ENCODE results near the gene KCNA10. TPM values are rescaled to one million over a fixed set of nuclear protein-coding genes. Genes with fewer than 3 reads are reported as not detected.
"Not testable (repeated sequence)": the region's sequence is repeated elsewhere in the genome, so short reads cannot be mapped to it uniquely, and the experiment has no call there.

The KCNA10 gene
- polyA plus RNA-seq, 3 donors: not detected

DNA sequence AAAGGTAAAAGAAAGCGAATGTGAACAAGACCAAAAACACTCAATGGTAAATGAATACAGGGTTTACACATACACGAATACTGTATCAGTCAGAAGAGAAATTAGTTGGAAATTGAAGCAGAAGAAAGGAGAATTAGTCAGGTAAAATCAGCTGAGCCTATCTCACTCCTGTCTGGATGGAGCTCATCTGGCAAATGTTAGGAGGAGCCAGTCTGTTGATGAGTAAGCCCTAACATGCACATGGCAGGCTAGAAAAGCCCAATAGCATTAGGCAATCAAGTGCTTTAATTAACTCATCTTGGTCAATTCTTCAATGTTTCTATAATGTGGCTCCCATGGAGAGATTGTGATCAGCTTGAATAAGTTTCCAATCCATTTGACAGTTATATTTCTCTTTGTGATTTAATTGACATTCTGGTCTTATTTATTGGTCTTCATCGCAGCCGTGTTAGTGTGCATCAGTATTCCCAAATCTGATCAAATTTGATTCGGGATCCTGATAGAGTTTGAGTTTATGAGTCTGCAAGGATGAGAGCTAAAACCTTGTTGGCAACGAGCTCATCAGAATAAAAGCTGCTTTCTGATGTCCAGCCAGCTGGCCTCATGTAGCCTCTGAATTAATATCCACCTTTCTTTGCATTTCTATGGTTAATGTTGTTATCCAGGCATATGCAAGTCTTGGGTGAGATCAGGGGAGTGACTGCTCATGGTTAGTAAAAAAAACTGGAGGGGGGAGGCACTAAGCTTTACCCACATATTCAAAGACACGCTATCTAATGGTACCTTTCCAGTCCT is 22.1 kb upstream of the KCNA10 start:
- DNase-seq (ENCODE audit: extremely low read depth in 1 of 11, low read depth in 9 of 11, low spot score in 4 of 11): no peak

- no peak for DNase-seq (ENCODE audit: extremely low read depth in 1 of 11, low read depth in 9 of 11, low spot score in 4 of 11)
Observed at GRCh38 chr1:110538921-110539320, 19.9 kb upstream of the KCNA10 start.

DNA sequence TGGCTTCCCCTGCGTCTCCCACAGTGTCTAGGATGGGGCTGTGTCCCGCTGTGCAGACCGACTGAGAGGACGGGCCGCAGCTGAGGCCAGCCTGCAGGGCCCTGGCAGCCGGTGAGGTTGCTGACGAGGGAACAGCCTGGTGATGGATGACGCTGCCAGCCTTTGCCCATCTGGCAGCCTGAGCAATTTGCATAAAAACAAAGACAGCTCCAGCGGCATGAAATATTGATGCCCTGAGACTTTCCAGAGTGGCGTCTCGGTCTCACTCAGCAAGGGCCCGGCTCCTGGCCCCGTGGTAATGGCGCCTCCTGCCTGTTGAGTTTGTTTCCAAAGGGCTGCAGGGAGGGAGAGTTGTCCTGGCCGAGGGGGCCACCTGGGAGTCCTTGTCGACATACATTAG is 19.1 kb upstream of the KCNA10 start:
- no peak for DNase-seq (ENCODE audit: extremely low read depth in 1 of 11, low read depth in 9 of 11, low spot score in 4 of 11)

GRCh38 chr1:110535985-110536384 is 17.0 kb upstream of the KCNA10 start:
- DNase-seq (ENCODE audit: extremely low read depth in 1 of 11, low read depth in 9 of 11, low spot score in 4 of 11): no peak

DNA sequence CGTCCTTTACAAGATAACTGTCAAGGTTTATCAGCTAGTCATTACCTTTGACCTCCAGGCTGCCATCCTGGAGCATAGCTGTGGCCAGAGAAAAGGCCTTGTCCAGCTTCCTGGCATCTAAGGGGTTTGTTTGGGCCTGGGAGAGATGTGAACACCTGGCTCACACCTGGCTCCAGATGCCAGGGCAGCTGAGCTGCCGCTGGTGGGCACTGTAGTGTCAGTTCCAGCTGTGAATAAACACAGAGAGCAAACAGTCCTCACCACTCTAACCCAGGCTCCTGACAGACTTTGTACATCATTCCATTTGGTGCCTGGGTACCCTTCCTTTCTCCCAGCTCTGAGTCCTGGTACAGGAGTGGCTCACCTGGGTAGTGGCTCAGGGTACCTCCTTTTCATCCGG is 14.3 kb upstream of the KCNA10 start:
- DNase-seq (ENCODE audit: extremely low read depth in 1 of 11, low read depth in 9 of 11, low spot score in 4 of 11): no peak

- DNase-seq (ENCODE audit: extremely low read depth in 1 of 11, low read depth in 9 of 11, low spot score in 4 of 11): no peak
Observed at GRCh38 chr1:110529011-110529410, 10.0 kb upstream of the KCNA10 start.

DNA sequence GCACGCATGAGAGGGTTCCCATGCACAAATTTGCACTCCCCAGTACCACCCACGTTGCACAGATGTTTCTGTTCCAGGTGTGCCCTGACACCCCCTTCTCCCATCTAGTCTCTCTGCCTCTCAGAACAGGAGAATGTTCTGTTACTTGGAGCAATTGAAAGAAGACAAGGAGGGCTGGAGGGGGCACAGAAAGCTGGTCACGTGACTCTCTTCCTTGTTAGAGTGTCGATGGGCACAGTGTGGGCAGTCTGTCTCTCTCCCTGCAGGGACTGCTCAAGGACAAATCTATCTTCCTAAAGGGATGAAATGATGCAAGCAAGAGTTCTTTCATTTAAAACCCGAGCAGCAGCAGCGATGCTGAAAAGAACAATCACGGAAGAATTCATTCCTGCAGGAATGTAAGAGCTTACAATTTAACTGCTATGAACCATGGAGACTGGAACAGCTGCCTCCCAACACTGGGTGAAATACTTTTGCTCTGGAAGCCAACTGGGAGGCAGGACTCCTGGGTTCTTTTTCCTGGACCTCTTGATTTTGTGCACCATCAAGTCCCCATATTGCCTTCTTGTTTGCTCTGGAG is 7.3 kb upstream of the KCNA10 start:
- DNase-seq (ENCODE audit: extremely low read depth in 1 of 11, low read depth in 9 of 11, low spot score in 4 of 11): no peak

GRCh38 chr1:110525249-110525595 is 6.2 kb upstream of the KCNA10 start:
- no peak for DNase-seq (ENCODE audit: extremely low read depth in 1 of 11, low read depth in 9 of 11, low spot score in 4 of 11)

DNA sequence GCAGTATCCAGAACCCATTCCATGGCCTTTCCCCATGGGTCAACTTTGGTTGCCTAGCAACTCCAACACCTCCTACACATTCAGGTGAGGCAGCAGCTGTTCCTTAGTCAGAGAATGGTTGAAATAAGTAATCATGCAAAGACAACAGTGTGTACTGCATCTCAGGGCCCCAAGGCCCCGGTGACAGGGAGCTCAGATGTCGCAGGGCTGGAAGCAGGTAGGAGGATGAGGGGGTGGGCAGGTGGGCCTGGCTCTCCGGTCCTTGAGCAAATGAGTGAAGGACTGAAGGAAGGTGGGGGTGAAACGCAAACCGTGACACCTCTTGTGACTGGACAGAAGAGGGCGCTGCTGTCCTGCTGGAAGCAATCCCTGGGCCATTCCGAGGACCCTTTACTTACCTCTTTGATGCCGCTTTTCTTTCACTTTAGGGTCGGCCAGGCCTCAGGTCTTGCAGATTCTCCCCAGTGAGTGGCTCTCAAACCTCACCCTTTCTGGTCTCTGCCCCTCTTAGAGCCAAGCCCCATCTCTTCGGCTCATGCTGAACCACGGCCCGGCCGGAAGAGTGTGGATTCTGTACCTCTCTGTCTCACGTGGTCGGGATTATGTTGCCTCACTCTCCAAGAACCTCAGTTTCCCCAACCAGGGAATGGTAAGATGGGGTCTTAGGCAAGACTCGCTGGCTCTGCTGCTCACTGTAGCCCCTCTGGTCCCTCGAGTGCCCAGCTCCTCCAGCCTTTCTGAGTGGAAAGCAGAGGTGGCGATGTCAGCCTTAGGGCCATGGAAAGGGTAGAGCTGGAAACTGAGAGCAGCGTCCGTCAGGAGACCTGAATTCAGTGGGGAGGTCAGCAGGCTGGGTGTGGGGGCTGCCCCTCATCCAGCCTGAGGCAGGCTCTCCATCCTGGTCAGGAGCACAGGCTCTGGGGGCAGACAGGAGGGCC is 5.6 kb upstream of the KCNA10 start:
- peak in 10 of 11 donors; percentile 17 to 41 (median 24) for DNase-seq (ENCODE audit: extremely low read depth in 1 of 11, low read depth in 9 of 11, low spot score in 4 of 11)

DNA sequence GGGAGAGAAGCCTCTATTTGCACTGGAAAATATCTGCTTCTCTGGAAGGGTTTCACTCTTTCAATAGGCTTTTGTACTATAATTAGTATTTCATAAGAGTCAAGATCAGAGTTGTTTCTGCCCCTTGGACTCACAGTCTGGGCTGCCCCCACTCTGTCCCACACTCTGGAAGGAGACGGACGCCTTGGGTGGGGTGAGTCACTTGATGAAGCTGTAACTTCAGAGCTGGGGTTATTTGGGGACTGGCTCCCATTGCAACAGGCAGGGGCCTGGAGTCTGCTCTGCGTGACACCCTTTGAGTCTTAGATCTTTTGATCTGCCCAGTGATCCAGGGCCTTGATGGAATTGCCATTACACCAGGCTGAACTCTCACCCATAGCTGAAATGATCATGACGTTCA is 4.0 kb upstream of the KCNA10 start:
- no peak for DNase-seq (ENCODE audit: extremely low read depth in 1 of 11, low read depth in 9 of 11, low spot score in 4 of 11)

DNA sequence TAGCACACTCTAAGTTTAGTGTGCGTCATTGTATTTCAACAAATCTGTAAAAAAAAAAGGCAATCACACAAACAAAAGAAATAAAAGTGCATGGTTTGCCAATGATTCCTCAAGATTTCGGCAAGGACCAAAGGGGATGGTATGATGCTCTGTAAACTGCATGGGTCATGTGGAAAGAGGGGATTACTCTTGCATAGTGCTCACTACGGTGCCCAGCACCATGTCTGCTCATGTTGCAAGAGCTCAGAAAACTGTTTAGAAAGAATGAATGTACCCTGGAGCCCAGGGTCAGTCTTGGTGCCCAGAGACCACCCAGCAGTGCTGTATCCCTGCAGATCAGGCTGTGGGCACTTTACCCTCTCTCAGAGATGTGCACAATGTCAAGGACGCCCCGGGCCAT is 3.6 kb upstream of the KCNA10 start:
- no peak for DNase-seq (ENCODE audit: extremely low read depth in 1 of 11, low read depth in 9 of 11, low spot score in 4 of 11)

DNA sequence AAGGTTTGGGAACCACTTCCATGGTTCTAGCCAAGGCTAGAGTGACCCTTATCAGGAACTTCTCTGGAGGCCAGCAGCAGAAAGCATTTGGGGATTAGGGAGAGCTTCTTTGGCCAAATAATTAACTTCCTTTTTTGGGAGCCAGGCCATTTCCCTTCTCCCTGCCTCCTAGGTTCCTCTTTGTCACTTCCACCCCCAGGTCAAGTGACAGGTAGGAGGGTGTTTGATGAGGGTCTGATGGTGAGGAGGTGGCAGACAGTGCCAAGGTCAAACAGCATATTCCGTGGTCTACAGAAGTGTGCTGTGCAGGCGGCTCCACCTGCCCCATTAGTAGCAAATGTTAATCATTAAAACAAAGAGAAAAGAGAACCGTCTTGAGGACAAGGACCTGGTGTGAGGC is 1.9 kb upstream of the KCNA10 start:
- DNase-seq (ENCODE audit: extremely low read depth in 1 of 11, low read depth in 9 of 11, low spot score in 4 of 11): no peak

GRCh38 chr1:110515891-110516290 is 3.1 kb downstream of the KCNA10 start:
- DNase-seq (ENCODE audit: extremely low read depth in 1 of 11, low read depth in 9 of 11, low spot score in 4 of 11): no peak

DNA sequence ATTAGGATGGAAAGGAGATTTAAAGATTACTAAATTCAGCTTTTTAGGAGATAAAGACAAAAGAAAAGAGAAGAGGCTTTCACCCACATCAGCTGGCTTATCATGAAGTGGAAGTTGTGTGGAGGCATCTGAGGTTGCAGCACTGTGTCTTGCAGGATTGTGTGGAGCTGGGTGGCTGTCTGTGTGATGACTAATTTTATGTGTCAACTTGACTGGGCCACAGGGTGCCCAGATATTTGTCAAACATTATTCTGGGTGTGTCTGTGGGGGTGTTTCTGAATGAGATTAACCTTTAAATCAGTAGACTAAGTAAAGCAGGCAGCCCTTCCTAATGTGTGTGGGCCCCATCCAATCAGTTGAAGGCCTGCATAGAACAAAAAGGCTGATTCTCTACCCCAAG is 3.9 kb downstream of the KCNA10 start:
- DNase-seq (ENCODE audit: extremely low read depth in 1 of 11, low read depth in 9 of 11, low spot score in 4 of 11): no peak

GRCh38 chr1:110513511-110513910 is 5.5 kb downstream of the KCNA10 start:
- no peak for DNase-seq (ENCODE audit: extremely low read depth in 1 of 11, low read depth in 9 of 11, low spot score in 4 of 11)

DNA sequence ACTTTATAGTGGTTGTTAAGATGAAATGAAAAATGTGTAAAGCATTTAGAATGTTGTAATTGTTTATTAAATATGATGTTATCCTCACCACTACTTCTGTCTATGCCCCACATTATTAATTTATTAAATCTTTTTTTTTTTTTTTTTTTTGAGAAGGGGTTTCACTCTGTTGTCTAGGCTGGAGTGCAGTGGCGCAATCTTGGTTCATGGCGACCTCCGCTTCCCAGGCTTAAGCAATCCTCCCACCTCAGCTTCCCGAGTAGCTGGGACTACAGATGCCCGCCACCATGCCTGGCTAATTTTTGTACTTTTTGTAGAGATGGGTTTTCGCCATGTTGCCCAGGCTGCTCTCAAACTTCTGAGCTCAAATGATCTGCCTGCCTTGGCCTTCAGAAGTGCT is 7.5 kb downstream of the KCNA10 start:
- no peak for DNase-seq (ENCODE audit: extremely low read depth in 1 of 11, low read depth in 9 of 11, low spot score in 4 of 11)

DNA sequence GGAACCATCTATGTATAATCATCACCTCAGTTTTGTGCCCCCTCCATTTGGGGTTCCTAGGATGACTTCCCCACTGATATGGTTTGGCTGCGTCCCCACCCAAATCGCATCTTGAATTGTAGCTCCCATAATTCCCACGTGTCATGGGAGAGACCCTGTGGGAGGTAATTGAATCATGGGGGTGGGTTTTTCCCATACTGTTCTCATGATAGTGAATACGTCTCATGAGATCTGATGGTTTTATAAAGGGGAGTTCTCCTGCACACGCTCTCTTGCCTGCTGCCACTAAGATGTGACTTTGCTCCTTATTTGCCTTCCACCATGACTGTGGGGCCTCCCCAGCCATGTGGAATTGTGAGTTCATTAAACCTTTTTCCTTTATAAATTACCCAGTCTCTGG is 8.1 kb downstream of the KCNA10 start:
- DNase-seq (ENCODE audit: extremely low read depth in 1 of 11, low read depth in 9 of 11, low spot score in 4 of 11): not testable (repeated sequence)

- no peak for DNase-seq (ENCODE audit: extremely low read depth in 1 of 11, low read depth in 9 of 11, low spot score in 4 of 11)
Observed at GRCh38 chr1:110509655-110510054, 9.3 kb downstream of the KCNA10 start.

- peak in 8 of 11 donors; percentile 4 to 39 (median 26) for DNase-seq (ENCODE audit: extremely low read depth in 1 of 11, low read depth in 9 of 11, low spot score in 4 of 11)
Observed at GRCh38 chr1:110508028-110508940, 10.7 kb downstream of the KCNA10 start.

Data from renal cortex interstitium (tissue), 11 donors.